K562 (cell line): Measurements from ENCODE around the gene SH2D4B. TPM values are rescaled to one million over a fixed set of nuclear protein-coding genes. Genes with fewer than 3 reads are reported as not detected.

Source experiments
- ATAC-seq: fragments of 200-7000 bp; cut with Tn5 transposase; 3 replicates; pipeline ENCODE4 v1.9.1; 2020; ENCODE audit warnings: moderate library complexity
- BruUV-seq: library from RNA; stranded (reverse); fragments of 400-500 nt; replicated peaks from 2 replicates; lab custom pipeline; 2021; lab: Mats Ljungman, UMichigan
- CTCF ChIA-PET: fragments of 300-600 bp; formaldehyde crosslinking; extraction: SDS; loops from one replicate; lab custom pipeline; 2021; ENCODE audit warnings: low intra/inter-chr PET ratio; lab: Yijun Ruan, JAX
- POLR2A ChIA-PET: fragments of 300-600, 350-650 bp; sonication (Branson Sonifier 250); formaldehyde crosslinking; extraction: SDS; loops from one replicate; lab custom pipeline; 2021; ENCODE audit warnings: antibody characterized with exemption, inconsistent platforms; lab: Yijun Ruan, JAX
- DNase-seq, 4 experiments: peaks; one replicate each; pipeline versions ENCODE4 v3.0.0 to v3.0.0-alpha.2; 2011 to 2018; ENCODE audit warnings: low spot score in 3 of 4, mixed read lengths in 3 of 4; ENCODE audit errors: extremely low read depth in 1 of 4
- FAIRE-seq: peaks from 2 replicates; lab custom pipeline; 2011; peaks lifted over from hg19 to GRCh38; lab: Jason Lieb, UNC
- H2AFZ ChIP-seq: 2 replicates; pipeline ENCODE4 v1.6.0; 2011; ENCODE audit warnings: low read depth, low read length, control low read depth, inconsistent platforms
- H3K27ac ChIP-seq: fragments of 200-600 bp; 3 replicates; pipeline ENCODE4 v1.8.0; 2011; ENCODE audit warnings: low read depth, mild to moderate bottlenecking, control low read depth, inconsistent platforms, low read length, moderate library complexity, mixed read lengths; ENCODE audit errors: extremely low read depth
- H3K27me3 ChIP-seq, 2 experiments: fragments of 300-600 bp in 1 of 2; 2 replicates in 1 of 2; 3 replicates in 1 of 2; pipeline versions ENCODE4 v1.6.0 to v1.8.0; 2011; ENCODE audit warnings: inconsistent platforms in 2 of 2, low read length in 2 of 2, mild to moderate bottlenecking in 1 of 2, mixed read lengths in 1 of 2, moderate library complexity in 1 of 2; ENCODE audit not compliant: control insufficient read depth in 2 of 2, insufficient read depth in 2 of 2
- H3K36me3 ChIP-seq: fragments of 300-600 bp; 3 replicates; pipeline ENCODE4 v1.8.0; 2011; ENCODE audit warnings: mild to moderate bottlenecking, low read length, inconsistent platforms; ENCODE audit not compliant: control insufficient read depth, insufficient read depth
- H3K4me1 ChIP-seq, 2 experiments: fragments of 200-600 bp in 1 of 2; replicated peaks in 1 of 2; 2 replicates in 1 of 2; 3 replicates in 1 of 2; pipeline versions ENCODE4 v1.5.1 to v1.8.0; 2011; ENCODE audit warnings: inconsistent platforms in 2 of 2, low read length in 2 of 2, mild to moderate bottlenecking in 1 of 2, mixed read lengths in 1 of 2, moderate library complexity in 1 of 2; ENCODE audit not compliant: control insufficient read depth in 2 of 2, insufficient read depth in 2 of 2
- H3K4me2 ChIP-seq: 2 replicates; pipeline ENCODE4 v1.6.1; 2011; ENCODE audit warnings: low read length, control low read depth, inconsistent platforms, mixed read lengths; ENCODE audit not compliant: insufficient read depth
- H3K4me3 ChIP-seq: fragments of 200-600 bp; sonication (generic), shearing (Covaris generic); 2 replicates; pipeline ENCODE4 v1.5.1; 2016; ENCODE audit warnings: control low read depth, inconsistent platforms
- H3K79me2 ChIP-seq: fragments of 200-600 bp; 3 replicates; pipeline ENCODE4 v1.8.0; 2011; ENCODE audit warnings: low read length, inconsistent platforms; ENCODE audit not compliant: control insufficient read depth, insufficient read depth
- H3K9ac ChIP-seq, 2 experiments: 2 replicates each; pipeline versions ENCODE4 v1.6.0 to v1.6.1; 2011; ENCODE audit warnings: low read depth in 2 of 2, low read length in 2 of 2, control low read depth in 1 of 2, inconsistent platforms in 1 of 2, mild to moderate bottlenecking in 1 of 2, mixed read lengths in 1 of 2; ENCODE audit not compliant: insufficient read depth in 1 of 2
- H3K9me1 ChIP-seq: one replicate; pipeline ENCODE4 v1.6.0; 2011; ENCODE audit warnings: inconsistent platforms, mild to moderate bottlenecking, low read length, moderate library complexity; ENCODE audit not compliant: control insufficient read depth, insufficient read depth
- H3K9me3 ChIP-seq: replicated peaks from 2 replicates; pipeline ENCODE4 v1.5.1; 2011; ENCODE audit warnings: low read depth, low read length, inconsistent platforms; ENCODE audit not compliant: control insufficient read depth, insufficient read depth
- H4K20me1 ChIP-seq: replicated peaks from 2 replicates; pipeline ENCODE4 v1.6.1; 2011; ENCODE audit warnings: low read length, inconsistent platforms, mixed read lengths; ENCODE audit not compliant: control insufficient read depth, insufficient read depth
- CSDE1 ChIP-seq, 2 experiments: fragments of 450-650 bp; IDR thresholded peaks; 2 replicates each; pipeline ENCODE4 v1.6.1; 2016; ENCODE audit warnings: mild to moderate bottlenecking in 1 of 2
- POLR2A ChIP-seq: fragments of 450-650 bp; conservative IDR thresholded peaks from 2 replicates; pipeline ENCODE4 v1.6.1; 2016
- POLR2AphosphoS2 ChIP-seq: IDR thresholded peaks from 2 replicates; pipeline ENCODE4 v1.6.1; 2012; ENCODE audit warnings: low read length, improper control_type of control experiment
- POLR2G ChIP-seq: fragments of 200-400 bp; formaldehyde crosslinking; IDR thresholded peaks from 2 replicates; pipeline ENCODE4 v1.6.1; 2017; ENCODE audit warnings: low read depth, mild to moderate bottlenecking, antibody characterized with exemption, low read length, moderate library complexity
- ZBTB8A ChIP-seq: fragments of 450-650 bp; IDR thresholded peaks from 2 replicates; pipeline ENCODE4 v1.6.1; 2018; ENCODE audit warnings: mild to moderate bottlenecking, moderate library complexity; ENCODE audit not compliant: partially characterized antibody
- WGBS: fragments of 100-300 bp; shearing (Covaris generic); methylation state at CpG from one replicate; pipeline ENCODE4 v1.1.6; 2016; ENCODE audit warnings: low coverage, mixed read lengths; ENCODE audit not compliant: insufficient coverage; ENCODE audit errors: missing lambda C conversion rate; 5-methylcytosine and 5-hydroxymethylcytosine counted together
- in situ Hi-C: fragments of 300-500 bp; cut with MboI; formaldehyde crosslinking; loops from 4 replicates; pipeline ENCODE4 v1.15.0; 2018; ENCODE audit warnings: inconsistent platforms, mixed read lengths
- intact Hi-C: fragments of 100-400 bp; cut with micrococcal nuclease; formaldehyde crosslinking; loops from 2 replicates; pipeline ENCODE4 v1.14.2; 2022
- polyA plus RNA-seq, 8 experiments: library from polyadenylated mRNA; depleted of rRNA in 4 of 8; stranded (reverse) in 5 of 8; unstranded in 3 of 8; fragments of >200 nt; fragmentation: Nextera tagmentation in 2 of 8; fragmentation: Illumina TruSeq in 1 of 8; extraction: Ambion mirVana in 2 of 8; extraction: Trizol in 1 of 8; gene quantifications; 2 replicates each; pipeline versions ENCODE4 v1.2.1 to v1.2.3, GENCODE V29; 2011 to 2014; ENCODE audit warnings: inconsistent platforms in 1 of 8, missing spikeins in 1 of 8
- total RNA-seq, 7 experiments: library from RNA; depleted of rRNA in 6 of 7; stranded (reverse); fragments of >200 nt in 6 of 7; fragmentation: Illumina TruSeq in 2 of 7; extraction: Trizol in 2 of 7; gene quantifications; 2 replicates each; pipeline versions ENCODE4 v1.2.1 to v1.2.3, GENCODE V29; 2011 to 2021; ENCODE audit warnings: low replicate concordance in 1 of 7
- TF ChIP-seq, protein P1 (sequence below): fragments of 450-650 bp; formaldehyde crosslinking; IDR thresholded peaks from 2 replicates; pipeline ENCODE4 v1.4.0; 2022; ENCODE audit warnings: missing genetic modification characterization

The SH2D4B gene
- total and polyA plus RNA-seq, 9 of the 15 experiments (the other 6 are each of a cell fraction or from before 2014, with no cell fraction given): 0.03 to 0.14 (median 0.04) TPM; not detected in 4

- 81% methylated on average over 10 of the region's 10 CpGs for WGBS
- Histone ChIP-seq H4K20me1 (no peaks in the 10 kb centered on the region; the same call in 1 of the 2 replicates), H3K9ac (0 out of 4 replicates have a peak overlapping the region, but pooled peaks of 1 of the 2 experiments have one; percentile 13), H3K9me3 (no peaks in the 10 kb centered on the region), H3K27me3 (no peaks in the 10 kb centered on the region), H3K79me2 (no peaks in the 10 kb centered on the region), H3K36me3 (peaks cover 42% of the 10 kb centered on the region; the same call in 2 of the 3 replicates), H3K27ac (no peak overlapping the region), H3K9me1 (peaks cover 5% of the 10 kb centered on the region), H2AFZ (no peak overlapping the region), H3K4me3 (no peak overlapping the region), H3K4me2 (no peak overlapping the region), H3K4me1 (peaks cover 0 to 16% of the 10 kb centered on the region in 2 experiments; a peak in 2 of 5 replicates)
- DNase-seq (no peak), ATAC-seq (peak; percentile 19), FAIRE-seq (peak; percentile 29)
- in situ Hi-C loops: no loop called here
- CTCF ChIA-PET: no interaction called here
- POLR2A ChIA-PET: interaction anchor here (0.9 kb wide), 1 partner anchor 12 kb away, joined by 3 read pairs; no protein-coding TSS in a partner anchor
- intact Hi-C loops: no loop called here
- no TSS peak for BruUV-seq
- peak; percentile 28; the same call in 1 of the 2 replicates for TF ChIP-seq POLR2G
- TF ChIP-seq POLR2AphosphoS2: 0 out of 2 replicates have a peak, but pooled peaks have one; percentile 60
- TF ChIP-seq POLR2A: peak; percentile 48; the same call in 1 of the 2 replicates
- no peak for TF ChIP-seq CSDE1 (IDR thresholded peaks at IDR 0.05)
- no peak for TF ChIP-seq ZBTB8A
- TF ChIP-seq, protein P1, sequence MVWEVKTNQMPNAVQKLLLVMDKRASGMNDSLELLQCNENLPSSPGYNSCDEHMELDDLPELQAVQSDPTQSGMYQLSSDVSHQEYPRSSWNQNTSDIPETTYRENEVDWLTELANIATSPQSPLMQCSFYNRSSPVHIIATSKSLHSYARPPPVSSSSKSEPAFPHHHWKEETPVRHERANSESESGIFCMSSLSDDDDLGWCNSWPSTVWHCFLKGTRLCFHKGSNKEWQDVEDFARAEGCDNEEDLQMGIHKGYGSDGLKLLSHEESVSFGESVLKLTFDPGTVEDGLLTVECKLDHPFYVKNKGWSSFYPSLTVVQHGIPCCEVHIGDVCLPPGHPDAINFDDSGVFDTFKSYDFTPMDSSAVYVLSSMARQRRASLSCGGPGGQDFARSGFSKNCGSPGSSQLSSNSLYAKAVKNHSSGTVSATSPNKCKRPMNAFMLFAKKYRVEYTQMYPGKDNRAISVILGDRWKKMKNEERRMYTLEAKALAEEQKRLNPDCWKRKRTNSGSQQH (CRISPR knock-in tag): no peak
Measured at GRCh38 chr10:80520661-80521470, 16.8 kb upstream of the SH2D4B start.
